WTC11 (cell line): ENCODE data around the gene FSHR. TPM values are rescaled to one million over a fixed set of nuclear protein-coding genes. Genes with fewer than 3 reads are reported as not detected.

Source experiments
- ATAC-seq: fragments of 200-7000 bp; cut with Tn5 transposase; 2 replicates; pipeline ENCODE4 v1.10.0; 2021; ENCODE audit warnings: mild to moderate bottlenecking, moderate library complexity
- CTCF ChIA-PET: fragments of 300-600 bp; sonication (Branson Sonifier 250); formaldehyde crosslinking; loops from one replicate; lab custom pipeline; 2021; ENCODE audit warnings: antibody characterized with exemption; lab: Charles Lee
- POLR2A ChIA-PET: fragments of 350-600 bp; sonication (Branson Sonifier 250); formaldehyde crosslinking; loops from one replicate; lab custom pipeline; 2021; ENCODE audit warnings: antibody characterized with exemption; lab: Charles Lee
- DNase-seq: peaks from one replicate; pipeline ENCODE4 v3.0.0; 2021; ENCODE audit warnings: low spot score
- H3K27ac Mint-ChIP-seq: 2 replicates; pipeline ENCODE4 v1.8.0; 2021; ENCODE audit warnings: mixed read lengths
- H3K27me3 Mint-ChIP-seq: 2 replicates; pipeline ENCODE4 v1.8.0; 2021; ENCODE audit warnings: low read depth, mild to moderate bottlenecking, moderate library complexity, mixed read lengths
- H3K36me3 Mint-ChIP-seq: 2 replicates; pipeline ENCODE4 v1.8.0; 2021; ENCODE audit warnings: mixed read lengths
- H3K4me1 Mint-ChIP-seq: 2 replicates; pipeline ENCODE4 v1.8.0; 2022; ENCODE audit warnings: mixed read lengths
- H3K4me3 Mint-ChIP-seq: 2 replicates; pipeline ENCODE4 v1.8.0; 2021; ENCODE audit warnings: mild to moderate bottlenecking, moderate library complexity, mixed read lengths
- H3K9me3 Mint-ChIP-seq: 2 replicates; pipeline ENCODE4 v1.8.0; 2021; ENCODE audit warnings: mixed read lengths
- GABPB1 ChIP-seq: sonication (generic); formaldehyde crosslinking; IDR thresholded peaks from 2 replicates; pipeline ENCODE4 v1.8.1; 2023; ENCODE audit warnings: mild to moderate bottlenecking, missing genetic modification reagents
- KAT7 ChIP-seq: sonication (generic); formaldehyde crosslinking; IDR thresholded peaks from 2 replicates; pipeline ENCODE4 v1.8.1; 2023; ENCODE audit warnings: missing genetic modification reagents, mild to moderate bottlenecking, borderline replicate concordance
- MXD4 ChIP-seq: fragments of 250-450 bp; sonication (Bioruptor Pico); IDR thresholded peaks from 2 replicates; pipeline ENCODE4 v1.8.0; 2021; ENCODE audit warnings: mild to moderate bottlenecking, moderate library complexity, borderline replicate concordance
- NFE2L1 ChIP-seq: sonication (generic); formaldehyde crosslinking; IDR thresholded peaks from 2 replicates; pipeline ENCODE4 v1.8.1; 2023; ENCODE audit warnings: missing genetic modification reagents
- NR2C2 ChIP-seq: sonication (generic); formaldehyde crosslinking; IDR thresholded peaks from 2 replicates; pipeline ENCODE4 v1.8.0; 2022; ENCODE audit warnings: mild to moderate bottlenecking, missing genetic modification reagents
- OVOL2 ChIP-seq: fragments of 250-450 bp; sonication (Bioruptor Pico); IDR thresholded peaks from 2 replicates; pipeline ENCODE4 v1.9.0; 2021; ENCODE audit warnings: mild to moderate bottlenecking, borderline replicate concordance
- RORB ChIP-seq: fragments of 250-450 bp; sonication (Bioruptor Pico); IDR thresholded peaks from 2 replicates; pipeline ENCODE4 v1.9.0; 2021; ENCODE audit warnings: mild to moderate bottlenecking
- SMAD4 ChIP-seq: sonication (generic); formaldehyde crosslinking; IDR thresholded peaks from 2 replicates; pipeline ENCODE4 v1.8.0; 2022; ENCODE audit warnings: mild to moderate bottlenecking, missing genetic modification reagents
- TP53 ChIP-seq: sonication (generic); formaldehyde crosslinking; IDR thresholded peaks from 2 replicates; pipeline ENCODE4 v1.8.1; 2023; ENCODE audit warnings: mild to moderate bottlenecking, missing genetic modification reagents
- ZNF121 ChIP-seq: sonication (generic); formaldehyde crosslinking; IDR thresholded peaks from 2 replicates; pipeline ENCODE4 v1.8.0; 2023; ENCODE audit warnings: missing genetic modification reagents
- ZNF232 ChIP-seq: sonication (generic); formaldehyde crosslinking; IDR thresholded peaks from 2 replicates; pipeline ENCODE4 v1.8.0; 2022; ENCODE audit warnings: mild to moderate bottlenecking, missing genetic modification reagents
- ZNF263 ChIP-seq: sonication (generic); formaldehyde crosslinking; IDR thresholded peaks from 2 replicates; pipeline ENCODE4 v1.8.1; 2022; ENCODE audit warnings: low read depth, mild to moderate bottlenecking, moderate library complexity, missing genetic modification reagents
- ZNF416 ChIP-seq: fragments of 250-450 bp; sonication (Bioruptor Pico); IDR thresholded peaks from 2 replicates; pipeline ENCODE4 v1.9.0; 2021; ENCODE audit warnings: mild to moderate bottlenecking, inconsistent platforms
- ZNF423 ChIP-seq: fragments of 250-450 bp; sonication (Bioruptor Pico); IDR thresholded peaks from 2 replicates; pipeline ENCODE4 v2.1.2; 2022; ENCODE audit warnings: mild to moderate bottlenecking, moderate library complexity
- total RNA-seq: library from RNA; stranded (reverse); gene quantifications from 3 replicates; pipeline ENCODE4 v1.2.3, GENCODE V29; 2021
- TF ChIP-seq, protein P1 (sequence below): sonication (generic); formaldehyde crosslinking; IDR thresholded peaks from 2 replicates; pipeline ENCODE4 v1.8.1; 2023; ENCODE audit warnings: mild to moderate bottlenecking, missing genetic modification reagents, moderate library complexity
- TF ChIP-seq, protein P2 (sequence below): sonication (generic); formaldehyde crosslinking; conservative IDR thresholded peaks from 2 replicates; pipeline ENCODE4 v1.8.1; 2022; ENCODE audit warnings: mild to moderate bottlenecking, missing genetic modification reagents
- TF ChIP-seq, protein P3 (sequence below): sonication (generic); formaldehyde crosslinking; IDR thresholded peaks from 2 replicates; pipeline ENCODE4 v1.8.1; 2023; ENCODE audit warnings: mild to moderate bottlenecking, moderate library complexity, missing genetic modification reagents
- TF ChIP-seq, protein P4 (sequence below): fragments of 250-450 bp; sonication (Bioruptor Pico); IDR thresholded peaks from 2 replicates; pipeline ENCODE4 v1.9.0; 2021; ENCODE audit warnings: mild to moderate bottlenecking
- TF ChIP-seq, protein P5 (sequence below): fragments of 250-450 bp; sonication (Bioruptor Pico); IDR thresholded peaks from 2 replicates; pipeline ENCODE4 v1.9.0; 2021; ENCODE audit warnings: mild to moderate bottlenecking

Gene FSHR
- total RNA-seq, 1 experiment from 2014 or later, result not detected

DNA sequence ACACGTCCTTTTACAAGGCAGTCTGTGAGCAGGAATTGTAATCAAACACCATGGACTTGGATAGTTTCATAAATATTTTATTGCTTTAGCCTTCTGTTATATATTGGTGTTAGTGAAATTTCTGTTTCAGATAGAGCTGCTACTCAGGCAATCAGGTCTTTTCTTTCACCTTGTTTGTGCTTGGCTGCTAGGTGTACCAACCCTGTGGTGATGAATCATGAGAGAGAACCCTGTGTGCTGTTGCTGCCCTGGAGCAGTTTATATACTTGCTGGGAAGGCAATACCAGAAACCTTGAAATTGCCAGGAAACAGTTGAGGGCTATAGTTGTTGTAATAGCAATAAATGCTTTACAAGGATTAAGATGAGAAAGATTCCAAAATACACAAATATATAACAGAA is 84.5 kb downstream of the FSHR start (continued):
- TF ChIP-seq, protein P1, sequence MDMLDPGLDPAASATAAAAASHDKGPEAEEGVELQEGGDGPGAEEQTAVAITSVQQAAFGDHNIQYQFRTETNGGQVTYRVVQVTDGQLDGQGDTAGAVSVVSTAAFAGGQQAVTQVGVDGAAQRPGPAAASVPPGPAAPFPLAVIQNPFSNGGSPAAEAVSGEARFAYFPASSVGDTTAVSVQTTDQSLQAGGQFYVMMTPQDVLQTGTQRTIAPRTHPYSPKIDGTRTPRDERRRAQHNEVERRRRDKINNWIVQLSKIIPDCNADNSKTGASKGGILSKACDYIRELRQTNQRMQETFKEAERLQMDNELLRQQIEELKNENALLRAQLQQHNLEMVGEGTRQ, result no peak
- TF ChIP-seq ZNF423 (CRISPR knock-in tag), result no peak
- no peak for TF ChIP-seq MXD4 (CRISPR knock-in tag)
- TF ChIP-seq ZNF416 (CRISPR knock-in tag), result no peak
- TF ChIP-seq SMAD4 (CRISPR knock-in tag), result no peak
- TF ChIP-seq, protein P2, sequence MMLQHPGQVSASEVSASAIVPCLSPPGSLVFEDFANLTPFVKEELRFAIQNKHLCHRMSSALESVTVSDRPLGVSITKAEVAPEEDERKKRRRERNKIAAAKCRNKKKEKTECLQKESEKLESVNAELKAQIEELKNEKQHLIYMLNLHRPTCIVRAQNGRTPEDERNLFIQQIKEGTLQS (CRISPR knock-in tag), result no peak
- no peak for TF ChIP-seq RORB (CRISPR knock-in tag)
- no peak for TF ChIP-seq GABPB1
- TF ChIP-seq, protein P3, sequence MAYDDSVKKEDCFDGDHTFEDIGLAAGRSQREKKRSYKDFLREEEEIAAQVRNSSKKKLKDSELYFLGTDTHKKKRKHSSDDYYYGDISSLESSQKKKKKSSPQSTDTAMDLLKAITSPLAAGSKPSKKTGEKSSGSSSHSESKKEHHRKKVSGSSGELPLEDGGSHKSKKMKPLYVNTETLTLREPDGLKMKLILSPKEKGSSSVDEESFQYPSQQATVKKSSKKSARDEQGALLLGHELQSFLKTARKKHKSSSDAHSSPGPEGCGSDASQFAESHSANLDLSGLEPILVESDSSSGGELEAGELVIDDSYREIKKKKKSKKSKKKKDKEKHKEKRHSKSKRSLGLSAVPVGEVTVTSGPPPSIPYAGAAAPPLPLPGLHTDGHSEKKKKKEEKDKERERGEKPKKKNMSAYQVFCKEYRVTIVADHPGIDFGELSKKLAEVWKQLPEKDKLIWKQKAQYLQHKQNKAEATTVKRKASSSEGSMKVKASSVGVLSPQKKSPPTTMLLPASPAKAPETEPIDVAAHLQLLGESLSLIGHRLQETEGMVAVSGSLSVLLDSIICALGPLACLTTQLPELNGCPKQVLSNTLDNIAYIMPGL (CRISPR knock-in tag), result no peak
- no peak for TF ChIP-seq OVOL2
- TF ChIP-seq ZNF263 (CRISPR knock-in tag), result no peak
- TF ChIP-seq, protein P4, sequence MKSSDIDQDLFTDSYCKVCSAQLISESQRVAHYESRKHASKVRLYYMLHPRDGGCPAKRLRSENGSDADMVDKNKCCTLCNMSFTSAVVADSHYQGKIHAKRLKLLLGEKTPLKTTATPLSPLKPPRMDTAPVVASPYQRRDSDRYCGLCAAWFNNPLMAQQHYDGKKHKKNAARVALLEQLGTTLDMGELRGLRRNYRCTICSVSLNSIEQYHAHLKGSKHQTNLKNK (CRISPR knock-in tag), result no peak

DNA sequence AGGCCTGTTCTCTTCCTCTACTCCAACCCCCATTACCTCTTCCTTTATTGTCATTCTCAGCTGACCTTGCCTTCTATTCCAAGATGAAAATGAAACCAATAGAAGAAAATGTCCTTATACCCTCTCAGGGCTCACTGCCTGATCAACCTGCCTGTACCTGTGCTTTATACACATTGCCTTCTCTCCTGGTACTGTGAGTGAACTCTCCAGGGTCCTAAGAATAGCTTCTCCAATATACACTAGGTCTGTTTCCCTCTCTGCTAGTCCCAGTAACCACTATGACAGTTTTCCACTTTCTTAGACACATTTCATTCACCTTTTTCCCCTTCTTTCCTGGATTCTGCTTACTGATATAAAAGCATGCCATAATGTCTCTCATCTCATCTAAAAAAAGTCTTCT is 85.7 kb downstream of the FSHR start:
- no peak overlapping the region for H3K27ac Mint-ChIP-seq
- H3K4me3 Mint-ChIP-seq, result no peak overlapping the region
- no peaks in the 10 kb centered on the region; the same call in 1 of the 2 replicates for H3K4me1 Mint-ChIP-seq
- ATAC-seq, result peak; percentile 59; the same call in 1 of the 2 replicates
- no peaks in the 10 kb centered on the region for H3K36me3 Mint-ChIP-seq
- H3K9me3 Mint-ChIP-seq, result no peaks in the 10 kb centered on the region; the same call in 1 of the 2 replicates
- ChIA-PET CTCF (no interaction called here), POLR2A (no interaction called here)
- H3K27me3 Mint-ChIP-seq, result no peaks in the 10 kb centered on the region
- TF ChIP-seq ZNF121, result no peak
- DNase-seq, result no peak

DNA sequence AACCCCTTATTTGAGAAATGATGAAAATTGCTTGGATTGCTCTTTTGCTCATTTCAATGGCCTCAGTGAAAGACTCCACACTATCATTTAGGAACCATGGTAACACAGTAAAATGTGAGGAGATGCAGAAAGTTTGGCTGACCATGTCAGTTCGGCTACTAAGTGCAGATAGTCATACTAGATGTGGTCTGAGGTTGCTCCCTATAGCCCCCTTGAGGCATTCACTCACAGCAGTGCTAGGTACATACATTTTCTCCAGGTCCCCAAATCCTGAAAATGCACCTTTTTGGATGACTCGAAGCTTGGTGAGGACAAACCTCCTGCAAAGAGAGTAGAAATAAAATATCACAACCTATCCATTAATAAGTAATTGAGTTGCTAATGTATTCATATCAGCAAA is 86.3 kb downstream of the FSHR start:
- H3K36me3 Mint-ChIP-seq, result no peaks in the 10 kb centered on the region
- H3K27me3 Mint-ChIP-seq, result no peaks in the 10 kb centered on the region
- DNase-seq (no peak), ATAC-seq (peak; percentile 83)
- ChIA-PET POLR2A (no interaction called here), CTCF (no interaction called here)
- H3K27ac Mint-ChIP-seq, result no peak overlapping the region
- H3K4me3 Mint-ChIP-seq, result no peak overlapping the region
- peaks cover 2% of the 10 kb centered on the region for H3K4me1 Mint-ChIP-seq
- no peaks in the 10 kb centered on the region for H3K9me3 Mint-ChIP-seq
- TF ChIP-seq TP53 (CRISPR knock-in tag) (no peak), ZNF423 (CRISPR knock-in tag) (no peak), NFE2L1 (no peak), NR2C2 (no peak), ZNF232 (no peak), KAT7 (CRISPR knock-in tag) (no peak)
- TF ChIP-seq, protein P5, sequence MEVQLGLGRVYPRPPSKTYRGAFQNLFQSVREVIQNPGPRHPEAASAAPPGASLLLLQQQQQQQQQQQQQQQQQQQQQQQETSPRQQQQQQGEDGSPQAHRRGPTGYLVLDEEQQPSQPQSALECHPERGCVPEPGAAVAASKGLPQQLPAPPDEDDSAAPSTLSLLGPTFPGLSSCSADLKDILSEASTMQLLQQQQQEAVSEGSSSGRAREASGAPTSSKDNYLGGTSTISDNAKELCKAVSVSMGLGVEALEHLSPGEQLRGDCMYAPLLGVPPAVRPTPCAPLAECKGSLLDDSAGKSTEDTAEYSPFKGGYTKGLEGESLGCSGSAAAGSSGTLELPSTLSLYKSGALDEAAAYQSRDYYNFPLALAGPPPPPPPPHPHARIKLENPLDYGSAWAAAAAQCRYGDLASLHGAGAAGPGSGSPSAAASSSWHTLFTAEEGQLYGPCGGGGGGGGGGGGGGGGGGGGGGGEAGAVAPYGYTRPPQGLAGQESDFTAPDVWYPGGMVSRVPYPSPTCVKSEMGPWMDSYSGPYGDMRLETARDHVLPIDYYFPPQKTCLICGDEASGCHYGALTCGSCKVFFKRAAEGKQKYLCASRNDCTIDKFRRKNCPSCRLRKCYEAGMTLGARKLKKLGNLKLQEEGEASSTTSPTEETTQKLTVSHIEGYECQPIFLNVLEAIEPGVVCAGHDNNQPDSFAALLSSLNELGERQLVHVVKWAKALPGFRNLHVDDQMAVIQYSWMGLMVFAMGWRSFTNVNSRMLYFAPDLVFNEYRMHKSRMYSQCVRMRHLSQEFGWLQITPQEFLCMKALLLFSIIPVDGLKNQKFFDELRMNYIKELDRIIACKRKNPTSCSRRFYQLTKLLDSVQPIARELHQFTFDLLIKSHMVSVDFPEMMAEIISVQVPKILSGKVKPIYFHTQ, result no peak
- TF ChIP-seq, protein P3 (CRISPR knock-in tag), result no peak
